T-cell (primary cell): ENCODE data around the gene LTB. TPM values are rescaled to one million over a fixed set of nuclear protein-coding genes. Genes with fewer than 3 reads are reported as not detected.
A peak's percentile ranks its signal among the peaks of the same experiment; 100 is the strongest.

Experiments used
- ATAC-seq, 4 experiments: fragments of 200-7000 bp in 3 of 4; fragments of 150-1000 bp in 1 of 4; cut with Tn5 transposase; replicated peaks in 1 of 4; 1 replicate in 3 of 4; 2 replicates in 1 of 4; pipeline ENCODE4 v1.10.0; 2021; ENCODE audit warnings: moderate library complexity in 3 of 4, mild to moderate bottlenecking in 2 of 4, moderate number of reproducible peaks in 1 of 4
- CTCF ChIA-PET, 2 donors: fragments of 300-600 bp; sonication (Branson Sonifier 250); formaldehyde crosslinking; loops; one replicate each; lab custom pipeline; 2022; ENCODE audit warnings: antibody characterized with exemption in 2 of 2; lab: Charles Lee
- POLR2A ChIA-PET, 2 donors: fragments of 300-600 bp; sonication (Branson Sonifier 250); formaldehyde crosslinking; loops; one replicate each; lab custom pipeline; 2022; ENCODE audit warnings: antibody characterized with exemption in 2 of 2; lab: Charles Lee
- DNase-seq, 35 experiments: peaks; one replicate each; pipeline versions ENCODE4 v3.0.0 to v3.0.0-alpha.2; 2013 to 2023
- H3K27ac ChIP-seq: one replicate; pipeline ENCODE4 v1.5.1; 2013; ENCODE audit warnings: low read length
- H3K27me3 ChIP-seq, 2 experiments: replicated peaks in 1 of 2; 1 replicate in 1 of 2; 2 replicates in 1 of 2; pipeline versions ENCODE4 v1.6.1 to v1.7.0; 2013; ENCODE audit warnings: low read length in 1 of 2, mixed read lengths in 1 of 2; ENCODE audit not compliant: control insufficient read depth in 2 of 2, insufficient read depth in 2 of 2; ENCODE audit errors: extremely low read depth in 1 of 2
- H3K36me3 ChIP-seq, 2 donors: 1 replicate in 1 of 2; 2 replicates in 1 of 2; pipeline versions ENCODE4 v1.6.1 to v1.7.0; 2013; ENCODE audit warnings: low read length in 1 of 2; ENCODE audit not compliant: control insufficient read depth in 2 of 2, insufficient read depth in 1 of 2; ENCODE audit errors: extremely low read depth in 1 of 2
- H3K4me1 ChIP-seq, 2 experiments: 1 replicate in 1 of 2; 2 replicates in 1 of 2; pipeline versions ENCODE4 v1.6.1 to v1.7.0; 2013; ENCODE audit warnings: low read length in 2 of 2, mixed read lengths in 1 of 2; ENCODE audit not compliant: insufficient read depth in 2 of 2, control insufficient read depth in 1 of 2; ENCODE audit errors: extremely low read depth in 1 of 2
- H3K4me3 ChIP-seq, 2 donors: 1 replicate in 1 of 2; 2 replicates in 1 of 2; pipeline versions ENCODE4 v1.5.1 to v1.7.0; 2013; ENCODE audit warnings: mild to moderate bottlenecking in 2 of 2, low read length in 1 of 2, moderate library complexity in 1 of 2; ENCODE audit not compliant: control insufficient read depth in 1 of 2; ENCODE audit errors: extremely low read depth in 1 of 2
- H3K9me3 ChIP-seq: 2 replicates; pipeline ENCODE4 v1.7.0; 2013
- H3K27ac Mint-ChIP-seq, 2 donors: one replicate each; pipeline ENCODE4 v1.8.0; 2020 to 2021; ENCODE audit warnings: mild to moderate bottlenecking in 2 of 2, mixed read lengths in 2 of 2
- H3K27me3 Mint-ChIP-seq, 2 donors: one replicate each; pipeline ENCODE4 v1.8.0; 2021 to 2022; ENCODE audit warnings: mixed read lengths in 2 of 2
- H3K36me3 Mint-ChIP-seq: one replicate; pipeline ENCODE4 v1.8.0; 2021; ENCODE audit warnings: mixed read lengths
- H3K4me1 Mint-ChIP-seq, 3 donors: one replicate each; pipeline ENCODE4 v1.8.0; 2020 to 2022; ENCODE audit warnings: mixed read lengths in 3 of 3, mild to moderate bottlenecking in 1 of 3
- H3K4me3 Mint-ChIP-seq, 3 donors: one replicate each; pipeline ENCODE4 v1.8.0; 2020 to 2022; ENCODE audit warnings: mild to moderate bottlenecking in 3 of 3, mixed read lengths in 3 of 3, moderate library complexity in 3 of 3
- H3K9me3 Mint-ChIP-seq, 3 donors: one replicate each; pipeline ENCODE4 v1.8.0; 2020 to 2022; ENCODE audit warnings: mixed read lengths in 3 of 3
- WGBS: methylation state at CpG from one replicate; pipeline ENCODE4 v1.1.5; 2013; ENCODE audit warnings: missing lambda C conversion rate; ENCODE audit not compliant: insufficient coverage; 5-methylcytosine and 5-hydroxymethylcytosine counted together
- total RNA-seq, 35 experiments: library from RNA in 6 of 35; stranded (reverse) in 6 of 35; fragments of 120-200 nt in 1 of 35; gene quantifications; one replicate each; pipeline versions ENCODE4 v1.2.1 to v1.2.4 and lab custom pipeline; 2013 to 2026

Gene LTB
- total RNA-seq, 5 donors from 2014 or later (not counting 1 experiment from before 2014, with no cell fraction given): 398 to 926 (median 813) TPM

DNA sequence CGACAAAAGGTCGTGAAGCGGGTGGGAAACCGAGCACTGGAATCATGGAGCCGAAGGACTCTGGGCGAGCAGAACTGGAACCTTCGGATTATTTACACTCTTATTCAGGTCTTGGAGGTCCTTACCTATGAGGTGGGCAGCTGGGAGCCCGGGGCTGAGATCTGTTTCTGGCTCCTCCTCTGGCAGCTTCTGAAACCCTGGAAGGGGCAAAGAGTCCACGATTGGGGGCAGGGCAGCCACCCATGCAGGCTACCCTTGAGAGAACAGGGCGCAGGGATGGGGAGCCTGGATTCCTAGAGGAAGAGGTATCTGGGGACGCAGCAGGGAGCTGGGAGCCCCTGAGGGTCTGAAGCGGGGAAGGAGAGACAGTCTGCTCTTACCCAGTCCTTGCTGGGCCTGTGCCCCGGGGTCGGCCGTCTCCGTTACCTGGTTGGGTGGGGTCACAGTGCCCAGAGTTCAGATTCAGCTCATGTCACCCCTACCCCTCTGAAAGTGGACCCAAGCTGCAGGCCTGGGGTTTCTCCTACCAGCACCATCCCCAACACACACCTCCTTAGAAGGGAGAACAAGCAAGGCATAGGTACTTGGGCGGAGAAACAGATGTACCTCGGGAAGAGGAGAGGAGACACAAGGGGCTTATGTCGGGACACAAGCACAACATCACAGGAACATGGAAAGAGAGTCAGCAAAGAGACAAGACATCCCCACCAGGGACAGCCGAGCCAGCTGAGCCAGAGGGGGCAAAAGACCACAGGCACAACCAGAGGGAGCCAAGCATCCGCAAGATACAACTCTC is 592 bp downstream of the LTB start:
- H3K4me1 Mint-ChIP-seq: peaks cover 75 to 83% (median 81%) of the 10 kb centered on the region in 3 donors
- ATAC-seq (peak in 1 of 4 experiments; percentile 1), DNase-seq (peak in 3 of 35 experiments; percentile 29 to 44 (median 44))
- peaks cover 35% of the 10 kb centered on the region for H3K36me3 Mint-ChIP-seq
- H3K27me3 Mint-ChIP-seq: no peaks in the 10 kb centered on the region
- peak overlapping the region; percentile 97 to 100 (median 99) for H3K4me3 Mint-ChIP-seq
- Histone ChIP-seq H3K27me3 (no peaks in the 10 kb centered on the region), H3K4me3 (peak overlapping the region; percentile 86 to 99), H3K36me3 (peaks cover 0 to 18% of the 10 kb centered on the region in 2 donors), H3K9me3 (no peaks in the 10 kb centered on the region), H3K4me1 (peaks cover 42 to 90% of the 10 kb centered on the region in 2 experiments), H3K27ac (peak overlapping the region; percentile 92)
- 1% methylated on average over 11 of the region's 21 CpGs for WGBS
- peak overlapping the region; percentile 94 to 98 for H3K27ac Mint-ChIP-seq
- ChIA-PET POLR2A (interaction anchor here (0.6 to 1.2 kb wide), 3 partner anchors 17 to 70 kb away, joined by 3 to 7 read pairs (median 4); no protein-coding TSS in a partner anchor), CTCF (interaction anchor here (0.5 to 8.3 kb wide), 10 partner anchors 12 to 1080 kb away, joined by 3 to 167 read pairs (median 6); partner anchors contain the start of genes NCR3 (in 1 of the 2) and NFKBIL1 (in 1 of the 2))
- no peaks in the 10 kb centered on the region for H3K9me3 Mint-ChIP-seq

DNA sequence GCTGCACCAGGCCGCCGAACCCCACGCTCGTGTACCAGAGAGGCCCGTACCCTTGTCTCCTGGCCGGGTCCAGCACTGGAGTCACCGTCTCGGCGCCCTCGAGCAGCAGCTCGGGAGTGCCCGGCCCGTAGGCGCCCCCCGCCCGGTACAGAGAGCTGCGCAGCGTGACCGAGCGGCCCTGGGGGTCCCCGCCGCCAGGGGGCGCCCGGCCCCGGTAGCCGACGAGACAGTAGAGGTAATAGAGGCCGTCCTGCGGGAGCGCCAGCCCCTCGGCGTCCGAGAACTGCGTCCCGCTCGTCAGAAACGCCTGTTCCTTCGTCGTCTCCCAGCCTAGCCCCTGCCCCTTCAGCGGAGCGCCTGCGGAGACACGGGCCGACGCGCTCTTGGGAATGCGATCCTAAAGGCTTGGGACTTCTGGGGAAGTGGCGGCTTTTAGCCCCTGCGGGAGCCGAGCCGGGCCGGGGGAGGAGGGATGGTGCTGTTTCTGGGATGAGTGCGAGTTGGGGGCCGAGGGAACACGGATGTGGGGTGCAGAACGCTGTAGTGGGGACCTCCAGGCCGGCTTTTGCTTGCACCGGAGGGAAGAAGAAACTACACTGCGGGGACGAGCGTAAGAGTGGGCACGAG is 1.3 kb downstream of the LTB start:
- peak overlapping the region; percentile 94 to 98 for H3K27ac Mint-ChIP-seq
- peaks cover 75 to 83% (median 81%) of the 10 kb centered on the region in 3 donors for H3K4me1 Mint-ChIP-seq
- no peaks in the 10 kb centered on the region for H3K9me3 Mint-ChIP-seq
- Histone ChIP-seq H3K27ac (peak overlapping the region; percentile 92), H3K36me3 (peaks cover 0 to 18% of the 10 kb centered on the region in 2 donors), H3K9me3 (no peaks in the 10 kb centered on the region), H3K4me1 (peaks cover 39 to 86% of the 10 kb centered on the region in 2 experiments), H3K4me3 (peak overlapping the region; percentile 86 to 99), H3K27me3 (no peaks in the 10 kb centered on the region)
- peak; percentile 65 to 70 (median 68) for ATAC-seq
- CTCF ChIA-PET: interaction anchor here (0.5 to 8.3 kb wide), 11 partner anchors 11 to 1079 kb away, joined by 3 to 167 read pairs (median 7); partner anchors contain the start of genes DDX39B (in 1 of the 2) and NCR3 (in 1 of the 2)
- H3K36me3 Mint-ChIP-seq: peaks cover 36% of the 10 kb centered on the region
- WGBS: 0% methylated on average over 62 of the region's 62 CpGs
- no peaks in the 10 kb centered on the region for H3K27me3 Mint-ChIP-seq
- POLR2A ChIA-PET: interaction anchor here (0.6 to 1.2 kb wide), 4 partner anchors 13 to 71 kb away, joined by 3 to 7 read pairs (median 4); no protein-coding TSS in a partner anchor
- peak; percentile 69 to 93 (median 85) for DNase-seq
- H3K4me3 Mint-ChIP-seq: peak overlapping the region; percentile 97 to 100 (median 99)

DNA sequence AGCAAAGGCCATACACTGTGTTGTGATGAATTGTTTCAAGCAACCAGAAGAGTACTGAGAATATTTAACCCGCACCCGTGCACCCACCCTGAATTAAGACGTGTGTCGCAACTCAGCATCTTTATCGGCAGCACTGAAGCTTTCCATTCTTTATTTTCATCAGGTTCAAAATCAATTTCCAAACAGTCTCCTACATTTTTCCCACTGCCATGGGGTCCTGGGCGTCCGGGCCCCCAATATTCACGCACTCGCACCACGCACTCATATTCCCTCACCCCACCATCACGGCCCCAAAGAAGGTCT is 1.8 kb downstream of the LTB start:
- H3K27ac Mint-ChIP-seq: peak overlapping the region; percentile 94 to 98
- H3K27me3 Mint-ChIP-seq: no peaks in the 10 kb centered on the region
- DNase-seq (peak in 1 of 35 experiments; percentile 29), ATAC-seq (no peak)
- H3K9me3 ChIP-seq: no peaks in the 10 kb centered on the region
- no peaks in the 10 kb centered on the region for H3K27me3 ChIP-seq
- peak overlapping the region; percentile 86 to 99 for H3K4me3 ChIP-seq
- WGBS: 4% methylated on average over 9 of the region's 11 CpGs
- peaks cover 75 to 82% (median 81%) of the 10 kb centered on the region in 3 donors for H3K4me1 Mint-ChIP-seq
- H3K4me1 ChIP-seq: peaks cover 35 to 85% of the 10 kb centered on the region in 2 experiments
- H3K36me3 Mint-ChIP-seq: peaks cover 36% of the 10 kb centered on the region
- peak overlapping the region; percentile 92 for H3K27ac ChIP-seq
- ChIA-PET CTCF (interaction anchor here (0.9 to 8.3 kb wide), 11 partner anchors 10 to 88 kb away, joined by 3 to 167 read pairs (median 7); partner anchors contain the start of genes DDX39B (in 1 of the 2), NCR3 (in 1 of the 2) and NFKBIL1 (in 1 of the 2)), POLR2A (interaction anchor here (0.7 to 1.2 kb wide), 4 partner anchors 12 to 29 kb away, joined by 3 read pairs; partner anchors contain the start of gene NCR3 (in 1 of the 2))
- H3K4me3 Mint-ChIP-seq: peak overlapping the region; percentile 97 to 100 (median 99)
- H3K36me3 ChIP-seq: peaks cover 0 to 18% of the 10 kb centered on the region in 2 donors
- no peaks in the 10 kb centered on the region for H3K9me3 Mint-ChIP-seq

DNA sequence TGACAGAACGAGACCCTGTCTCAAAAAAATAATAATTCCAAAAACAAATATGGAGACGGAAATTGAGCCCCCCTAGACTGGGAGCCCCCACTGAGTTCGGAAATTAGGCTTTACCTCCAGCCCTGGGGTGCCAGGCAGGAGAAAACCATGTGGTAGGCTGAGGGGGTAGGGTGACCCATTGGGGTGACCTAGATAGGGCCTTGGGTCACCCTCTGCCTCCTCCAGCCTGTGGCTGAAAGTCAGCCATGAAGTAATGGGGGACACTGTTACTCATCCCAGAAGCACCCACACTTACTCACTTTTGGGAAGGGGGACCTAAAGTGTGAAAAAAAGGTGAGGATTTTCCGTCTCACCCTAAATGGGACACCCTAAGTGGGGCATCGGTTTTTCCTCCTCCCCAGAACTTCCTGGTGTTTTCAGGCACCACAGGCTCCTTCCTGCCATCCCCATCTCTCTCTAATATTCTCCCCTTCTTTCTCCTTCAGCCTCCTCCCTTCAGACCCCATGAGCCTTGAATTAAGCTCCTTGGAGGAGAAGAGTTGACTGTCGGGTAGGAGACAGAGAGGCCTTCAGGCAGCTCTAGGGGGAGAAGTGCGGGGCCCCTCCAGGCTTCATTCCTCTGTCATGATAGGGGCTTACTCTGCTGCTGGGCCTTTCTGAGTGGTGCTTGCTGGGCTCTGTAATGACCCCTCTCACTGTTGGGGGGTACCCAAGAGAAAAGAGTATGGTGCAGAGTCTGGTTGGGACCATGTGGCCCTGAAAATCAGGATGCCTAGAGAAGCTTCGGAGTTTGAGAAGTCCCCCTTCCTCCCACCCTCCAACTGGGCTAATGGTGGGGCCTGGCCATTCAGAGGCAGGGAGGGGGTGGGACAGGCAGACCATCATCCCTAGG is 2.4 kb downstream of the LTB start:
- no peaks in the 10 kb centered on the region for H3K27me3 Mint-ChIP-seq
- peak overlapping the region; percentile 97 to 100 (median 99) for H3K4me3 Mint-ChIP-seq
- ATAC-seq (no peak), DNase-seq (peak in 1 of 35 experiments; percentile 34)
- Histone ChIP-seq H3K4me3 (peak overlapping the region; percentile 86 to 99), H3K36me3 (peaks cover 0 to 18% of the 10 kb centered on the region in 2 donors), H3K4me1 (peaks cover 34 to 86% of the 10 kb centered on the region in 2 experiments), H3K27me3 (no peaks in the 10 kb centered on the region), H3K27ac (peak overlapping the region; percentile 92), H3K9me3 (no peaks in the 10 kb centered on the region)
- ChIA-PET POLR2A (interaction anchor here (0.5 to 1.2 kb wide), 5 partner anchors 9 to 29 kb away, joined by 3 to 5 read pairs (median 3); partner anchors contain the start of gene NCR3 (in 1 of the 2)), CTCF (interaction anchor here (0.6 to 8.3 kb wide), 11 partner anchors 10 to 255 kb away, joined by 3 to 167 read pairs (median 7); partner anchors contain the start of genes DDX39B (in 1 of the 2), NCR3 (in 1 of the 2) and NFKBIL1 (in 1 of the 2))
- H3K9me3 Mint-ChIP-seq: no peaks in the 10 kb centered on the region
- peaks cover 75 to 82% (median 81%) of the 10 kb centered on the region in 3 donors for H3K4me1 Mint-ChIP-seq
- peaks cover 36% of the 10 kb centered on the region for H3K36me3 Mint-ChIP-seq
- peak overlapping the region; percentile 94 to 98 for H3K27ac Mint-ChIP-seq
- WGBS: 40% methylated on average over 3 of the region's 8 CpGs

DNA sequence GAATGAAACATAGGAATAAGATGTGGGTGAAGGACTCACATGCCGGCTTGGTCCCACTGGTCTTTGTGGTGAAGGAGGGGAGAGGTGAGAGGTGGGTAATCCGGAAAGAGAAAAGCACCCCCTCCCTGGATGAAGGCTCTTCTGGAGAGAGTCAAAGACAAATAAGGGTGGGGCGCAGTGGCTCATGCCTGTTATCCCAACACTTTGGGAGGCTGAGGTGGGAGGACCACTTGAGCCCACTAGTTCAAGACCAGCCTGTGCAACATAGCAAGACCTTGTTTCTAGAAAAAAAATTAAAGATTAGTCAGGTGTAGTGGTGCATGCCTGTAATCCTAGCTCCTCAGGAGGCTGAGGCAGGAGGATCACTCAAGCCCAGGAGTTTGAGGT is 3.1 kb downstream of the LTB start:
- Histone ChIP-seq H3K27me3 (no peaks in the 10 kb centered on the region), H3K4me1 (peaks cover 32 to 86% of the 10 kb centered on the region in 2 experiments), H3K36me3 (peaks cover 0 to 18% of the 10 kb centered on the region in 2 donors), H3K4me3 (no peak overlapping the region), H3K9me3 (no peaks in the 10 kb centered on the region), H3K27ac (peak overlapping the region; percentile 92)
- Mint-ChIP-seq H3K27me3 (no peaks in the 10 kb centered on the region), H3K36me3 (peaks cover 36% of the 10 kb centered on the region), H3K9me3 (no peaks in the 10 kb centered on the region), H3K4me1 (peaks cover 76 to 83% (median 81%) of the 10 kb centered on the region in 3 donors), H3K4me3 (peak overlapping the region; percentile 97 to 100 (median 99)), H3K27ac (peak overlapping the region; percentile 94 to 98)
- ChIA-PET CTCF (interaction anchor here (1.7 to 8.3 kb wide), 5 partner anchors 10 to 31 kb away, joined by 7 to 167 read pairs (median 26); partner anchors contain the start of gene NCR3 (in 1 of the 2)), POLR2A (interaction anchor here in 1 of 2 donors (0.5 kb wide), 1 partner anchor 8 kb away, joined by 5 read pairs; no protein-coding TSS in a partner anchor)
- WGBS: no CpG with 5 or more reads among the region's 3 CpGs
- no peak for ATAC-seq
- no peak for DNase-seq
